Activated T-cell treated with anti-CD3 and anti-CD28 coated beads, Interleukin-2, amount 50 U/mL, for 24 hours (primary cell): Measurements from ENCODE around the gene TYK2.
"Not testable (repeated sequence)": the region's sequence is repeated elsewhere in the genome, so short reads cannot be mapped to it uniquely, and the experiment has no call there.

Source experiments
- DNase-seq: peaks from one replicate; pipeline ENCODE4 v3.0.0-alpha.2; 2020
- H3K27ac Mint-ChIP-seq: 2 replicates; pipeline ENCODE4 v1.8.0; 2020; ENCODE audit warnings: mild to moderate bottlenecking, mixed read lengths
- H3K27me3 Mint-ChIP-seq: 2 replicates; pipeline ENCODE4 v1.8.0; 2020; ENCODE audit warnings: mixed read lengths
- H3K36me3 Mint-ChIP-seq: 2 replicates; pipeline ENCODE4 v1.8.0; 2020; ENCODE audit warnings: low read depth, mixed read lengths
- H3K4me1 Mint-ChIP-seq: 2 replicates; pipeline ENCODE4 v1.8.0; 2020; ENCODE audit warnings: low read depth, mixed read lengths
- H3K4me3 Mint-ChIP-seq: 2 replicates; pipeline ENCODE4 v1.8.0; 2020; ENCODE audit warnings: mild to moderate bottlenecking, moderate library complexity, mixed read lengths
- H3K9me3 Mint-ChIP-seq: 2 replicates; pipeline ENCODE4 v1.8.0; 2020; ENCODE audit warnings: mixed read lengths

The TYK2 gene

GRCh38 chr19:10372690-10373089 is 7.7 kb downstream of the TYK2 start:
- Mint-ChIP-seq H3K36me3 (peaks cover 66% of the 10 kb centered on the region), H3K27me3 (no peaks in the 10 kb centered on the region), H3K4me1 (peaks cover 5% of the 10 kb centered on the region), H3K27ac (no peak overlapping the region), H3K4me3 (no peak overlapping the region), H3K9me3 (no peaks in the 10 kb centered on the region)
- no peak for DNase-seq

- Mint-ChIP-seq H3K4me3 (no peak overlapping the region), H3K36me3 (peaks cover 85% of the 10 kb centered on the region), H3K27ac (no peak overlapping the region), H3K9me3 (no peaks in the 10 kb centered on the region), H3K4me1 (peaks cover 7% of the 10 kb centered on the region), H3K27me3 (no peaks in the 10 kb centered on the region)
- DNase-seq, result no peak
Observed at GRCh38 chr19:10368101-10368803, 12.1 kb downstream of the TYK2 start.

DNA sequence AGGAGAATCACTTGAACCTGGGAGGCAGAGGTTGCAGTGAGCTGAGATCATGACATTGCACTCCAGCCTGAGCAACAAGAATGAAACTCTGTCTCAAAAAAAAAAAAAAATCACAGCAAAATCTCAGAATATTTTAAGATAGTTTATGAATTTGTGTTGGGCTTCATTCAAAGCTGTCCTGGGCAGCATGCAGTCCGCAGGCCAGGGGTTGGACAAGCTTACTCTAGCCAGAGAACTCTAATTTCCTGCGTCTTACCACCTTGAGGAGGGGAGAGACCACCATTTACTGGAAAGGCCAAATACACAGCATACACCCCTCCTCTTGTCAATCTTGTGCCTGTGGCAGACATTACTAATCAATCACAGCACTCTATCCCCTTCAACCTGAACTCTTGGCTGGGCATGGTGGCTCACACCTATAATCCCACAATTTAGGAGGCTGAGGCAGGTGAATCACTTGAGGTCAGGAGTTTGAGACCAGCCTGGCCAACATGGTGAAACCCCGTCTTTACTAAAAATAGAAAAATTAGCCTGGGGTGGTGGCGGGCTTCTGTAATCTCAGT is 13.3 kb downstream of the TYK2 start:
- not testable (repeated sequence) for H3K4me1 Mint-ChIP-seq, H3K27me3 Mint-ChIP-seq, H3K4me3 Mint-ChIP-seq, H3K27ac Mint-ChIP-seq, DNase-seq, H3K9me3 Mint-ChIP-seq
- peaks cover 91% of the 10 kb centered on the region for H3K36me3 Mint-ChIP-seq

GRCh38 chr19:10365518-10365917 is 14.9 kb downstream of the TYK2 start:
- H3K4me3 Mint-ChIP-seq, result no peak overlapping the region
- DNase-seq, result no peak
- H3K9me3 Mint-ChIP-seq, result no peaks in the 10 kb centered on the region
- no peaks in the 10 kb centered on the region for H3K27me3 Mint-ChIP-seq
- peaks cover 7% of the 10 kb centered on the region for H3K4me1 Mint-ChIP-seq
- no peak overlapping the region for H3K27ac Mint-ChIP-seq
- peaks cover 97% of the 10 kb centered on the region for H3K36me3 Mint-ChIP-seq

GRCh38 chr19:10364644-10365043 is 15.7 kb downstream of the TYK2 start:
- H3K27ac Mint-ChIP-seq, result no peak overlapping the region
- H3K4me3 Mint-ChIP-seq, result no peak overlapping the region
- no peaks in the 10 kb centered on the region for H3K27me3 Mint-ChIP-seq
- no peak for DNase-seq
- peaks cover 7% of the 10 kb centered on the region for H3K4me1 Mint-ChIP-seq
- no peaks in the 10 kb centered on the region for H3K9me3 Mint-ChIP-seq
- peaks cover 97% of the 10 kb centered on the region for H3K36me3 Mint-ChIP-seq

- Mint-ChIP-seq H3K9me3 (no peaks in the 10 kb centered on the region), H3K4me1 (peaks cover 5% of the 10 kb centered on the region), H3K36me3 (peaks cover 97% of the 10 kb centered on the region), H3K4me3 (no peak overlapping the region), H3K27me3 (no peaks in the 10 kb centered on the region), H3K27ac (no peak overlapping the region)
- no peak for DNase-seq
Observed at GRCh38 chr19:10363789-10364281, 16.5 kb downstream of the TYK2 start.

GRCh38 chr19:10362259-10362658 is 18.1 kb downstream of the TYK2 start:
- H3K9me3 Mint-ChIP-seq, result no peaks in the 10 kb centered on the region
- H3K27ac Mint-ChIP-seq, result no peak overlapping the region
- no peak overlapping the region for H3K4me3 Mint-ChIP-seq
- H3K27me3 Mint-ChIP-seq, result no peaks in the 10 kb centered on the region
- peaks cover 96% of the 10 kb centered on the region for H3K36me3 Mint-ChIP-seq
- DNase-seq, result no peak
- H3K4me1 Mint-ChIP-seq, result peaks cover 5% of the 10 kb centered on the region

GRCh38 chr19:10361569-10362011 is 18.8 kb downstream of the TYK2 start:
- Mint-ChIP-seq H3K4me3 (no peak overlapping the region), H3K4me1 (peaks cover 5% of the 10 kb centered on the region), H3K27ac (no peak overlapping the region), H3K9me3 (no peaks in the 10 kb centered on the region), H3K36me3 (peaks cover 92% of the 10 kb centered on the region), H3K27me3 (no peaks in the 10 kb centered on the region)
- no peak for DNase-seq

DNA sequence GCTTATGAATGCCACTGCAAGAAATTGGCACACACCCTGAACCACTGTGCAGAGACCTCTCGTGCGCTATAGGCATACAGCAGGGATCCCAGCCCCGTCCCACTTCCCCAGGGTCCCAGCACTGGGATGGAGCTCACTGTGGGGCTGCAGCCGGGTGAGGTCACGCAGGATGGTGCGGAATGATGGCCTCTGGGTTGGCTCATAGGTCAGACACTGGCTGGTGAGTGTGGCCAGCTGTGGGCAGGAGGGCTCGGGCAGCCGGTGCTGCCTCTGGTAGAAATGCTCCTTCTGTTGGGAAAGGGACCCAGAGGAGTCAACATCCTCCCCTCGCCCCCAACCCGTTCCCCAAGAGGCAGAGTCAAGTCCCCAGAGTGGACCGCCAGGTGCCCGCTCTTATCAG is 23.9 kb downstream of the TYK2 start:
- no peaks in the 10 kb centered on the region for H3K9me3 Mint-ChIP-seq
- no peak overlapping the region for H3K4me3 Mint-ChIP-seq
- H3K36me3 Mint-ChIP-seq, result peaks cover 88% of the 10 kb centered on the region
- H3K27me3 Mint-ChIP-seq, result no peaks in the 10 kb centered on the region
- no peak overlapping the region for H3K27ac Mint-ChIP-seq
- H3K4me1 Mint-ChIP-seq, result no peaks in the 10 kb centered on the region
- no peak for DNase-seq

DNA sequence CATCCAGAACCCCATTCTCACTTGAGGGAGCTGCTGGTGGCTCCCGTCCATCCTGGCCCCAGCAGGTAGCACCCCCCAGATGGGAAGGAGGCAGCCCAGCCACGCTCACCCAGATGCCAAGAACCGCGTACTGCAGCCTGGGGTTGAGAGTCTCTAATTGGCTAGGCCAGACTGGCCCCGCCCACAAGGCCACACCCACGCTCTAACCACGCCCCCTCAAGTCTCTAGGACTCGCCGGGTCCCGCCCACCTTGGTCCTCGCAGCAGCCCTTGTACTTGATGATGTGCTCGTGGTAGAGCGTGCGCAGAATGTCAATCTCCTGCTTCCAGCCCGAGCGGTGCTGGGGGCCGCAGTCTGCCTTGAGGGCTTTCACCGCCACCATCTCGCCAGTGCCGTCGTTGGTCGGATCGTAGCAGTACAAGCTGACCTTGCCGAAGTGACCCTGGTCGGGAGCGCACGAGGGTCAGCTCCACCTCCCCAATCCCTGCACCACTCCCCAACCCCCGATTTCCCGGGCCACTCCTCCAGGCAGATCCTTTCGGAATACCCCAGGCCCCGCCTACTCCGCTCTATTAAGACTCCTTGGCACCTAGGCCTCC is 26.5 kb downstream of the TYK2 start:
- Mint-ChIP-seq H3K27ac (no peak overlapping the region), H3K4me3 (no peak overlapping the region), H3K9me3 (no peaks in the 10 kb centered on the region), H3K4me1 (no peaks in the 10 kb centered on the region), H3K36me3 (peaks cover 81% of the 10 kb centered on the region), H3K27me3 (no peaks in the 10 kb centered on the region)
- peak; percentile 70 for DNase-seq

DNA sequence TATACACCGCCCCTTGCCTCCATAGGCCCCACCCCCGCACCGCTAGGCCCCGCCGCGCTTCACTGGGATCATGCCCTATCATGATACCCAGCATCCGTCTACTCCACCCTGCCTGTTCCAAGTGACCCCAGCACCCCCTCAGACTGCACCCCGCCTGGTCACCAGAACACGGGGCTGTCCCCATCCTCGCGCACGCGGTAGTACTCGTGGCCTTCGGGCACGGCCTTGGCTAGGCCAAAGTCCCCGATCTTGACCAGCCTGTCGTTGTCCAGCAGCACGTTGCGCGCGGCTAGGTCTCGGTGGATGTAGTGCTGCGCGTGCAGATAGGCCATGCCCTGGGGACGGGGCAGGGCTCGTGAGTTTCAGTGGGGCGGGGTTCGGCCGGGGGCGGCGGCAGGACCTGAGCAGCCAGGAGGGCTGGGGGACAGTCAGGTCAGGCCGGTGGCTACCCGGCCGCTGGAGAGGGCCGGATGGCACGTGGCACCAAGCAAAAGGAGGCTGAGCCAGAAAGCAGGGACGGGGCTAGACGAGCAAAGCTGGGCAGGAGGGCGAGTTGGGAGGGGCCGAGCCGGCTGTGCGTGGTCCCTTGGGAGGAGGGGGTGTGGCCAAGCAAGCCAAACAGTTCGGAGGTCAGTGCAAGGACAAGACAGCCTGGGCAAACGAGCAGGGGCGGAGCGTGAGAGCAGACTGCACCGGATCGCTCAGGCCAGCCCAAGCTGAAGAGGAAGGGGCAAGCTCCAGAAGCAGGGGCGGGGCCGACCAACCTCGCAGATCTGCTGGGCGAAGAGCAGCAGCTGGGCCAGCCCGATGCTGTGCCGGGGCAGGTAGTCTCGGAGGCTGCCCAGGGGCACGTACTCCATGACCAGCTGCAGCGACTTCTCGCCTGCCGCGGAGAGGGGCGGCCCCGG is 27.4 kb downstream of the TYK2 start:
- Mint-ChIP-seq H3K27me3 (no peaks in the 10 kb centered on the region), H3K36me3 (peaks cover 78% of the 10 kb centered on the region), H3K9me3 (no peaks in the 10 kb centered on the region), H3K27ac (no peak overlapping the region), H3K4me1 (no peaks in the 10 kb centered on the region), H3K4me3 (no peak overlapping the region)
- DNase-seq, result no peak

DNA sequence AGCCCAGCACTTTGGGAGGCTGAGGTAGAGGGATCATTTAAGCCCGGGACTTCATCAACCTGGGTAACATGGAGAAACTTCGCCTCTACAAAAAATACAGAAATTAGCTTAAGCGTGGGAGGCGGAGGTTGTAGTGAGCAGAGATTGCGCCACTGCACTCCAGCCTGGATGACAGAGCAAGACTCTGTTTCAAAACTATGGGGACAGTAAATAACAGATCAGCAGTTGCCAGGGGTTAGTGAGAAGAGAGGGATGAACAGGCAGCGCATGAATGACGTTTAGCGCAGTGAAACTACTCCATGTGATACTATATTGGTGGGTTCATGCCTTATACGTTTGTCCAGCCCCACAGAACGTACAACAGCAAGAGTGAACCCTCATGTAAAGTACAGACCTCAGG is 33.9 kb downstream of the TYK2 start:
- Mint-ChIP-seq H3K9me3 (no peaks in the 10 kb centered on the region), H3K4me3 (no peak overlapping the region), H3K27ac (no peak overlapping the region), H3K4me1 (no peaks in the 10 kb centered on the region), H3K27me3 (no peaks in the 10 kb centered on the region), H3K36me3 (peaks cover 21% of the 10 kb centered on the region)
- no peak for DNase-seq

- Mint-ChIP-seq H3K4me3 (no peak overlapping the region), H3K36me3 (peaks cover 6% of the 10 kb centered on the region), H3K9me3 (no peaks in the 10 kb centered on the region), H3K4me1 (peaks cover 9% of the 10 kb centered on the region), H3K27ac (no peak overlapping the region), H3K27me3 (no peaks in the 10 kb centered on the region)
- DNase-seq, result no peak
Observed at GRCh38 chr19:10344780-10345179, 35.6 kb downstream of the TYK2 start.

DNA sequence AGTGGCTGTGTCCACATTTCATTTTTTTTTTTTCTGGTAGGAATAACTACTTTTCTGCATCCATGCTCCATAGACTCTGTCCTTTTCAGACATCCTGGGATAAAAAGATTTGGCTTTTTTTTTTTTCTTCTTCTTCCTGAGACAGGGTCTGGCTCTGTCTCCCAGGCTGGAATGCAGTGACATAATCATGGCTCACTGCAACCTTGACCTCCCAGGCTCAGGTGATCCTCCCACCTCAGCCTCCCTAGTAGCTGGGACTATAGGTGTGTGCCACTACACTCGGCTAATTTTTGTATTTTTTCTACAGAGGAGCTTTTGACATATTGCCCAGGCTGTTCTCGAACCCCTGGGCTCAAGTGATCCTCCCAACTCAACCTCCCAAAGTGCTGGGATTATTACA is 36.9 kb downstream of the TYK2 start:
- Mint-ChIP-seq H3K27ac (no peak overlapping the region), H3K4me1 (peaks cover 21% of the 10 kb centered on the region), H3K27me3 (no peaks in the 10 kb centered on the region), H3K4me3 (no peak overlapping the region), H3K36me3 (peaks cover 13% of the 10 kb centered on the region), H3K9me3 (no peaks in the 10 kb centered on the region)
- DNase-seq, result no peak
